PC-9 (cell line): ENCODE measurements around the gene NPHS1. TPM values are rescaled to one million over a fixed set of nuclear protein-coding genes. Genes with fewer than 3 reads are reported as not detected.

Experiments used
- BruUV-seq: library from RNA; stranded (reverse); fragments of 400-500 nt; replicated peaks from 2 replicates; lab custom pipeline; 2021; lab: Mats Ljungman, UMichigan
- CTCF ChIA-PET: fragments of 300-600 bp; sonication (Branson Sonifier 250); formaldehyde crosslinking; loops from one replicate; lab custom pipeline; 2022; ENCODE audit warnings: antibody characterized with exemption; lab: Charles Lee
- POLR2A ChIA-PET: fragments of 300-600 bp; sonication (Branson Sonifier 250); formaldehyde crosslinking; loops from one replicate; lab custom pipeline; 2022; ENCODE audit warnings: antibody characterized with exemption; ENCODE audit not compliant: unreplicated experiment; lab: Charles Lee
- DNase-seq, 2 experiments: peaks; one replicate each; pipeline versions ENCODE4 v3.0.0 to v3.0.0-alpha.2; 2015 to 2022; ENCODE audit warnings: mixed read lengths in 1 of 2
- H2AFZ ChIP-seq: fragments of 200-600 bp; sonication (generic); 2 replicates; pipeline ENCODE4 v1.8.1; 2017; ENCODE audit warnings: antibody characterized with exemption
- H3F3A ChIP-seq: fragments of 200-600 bp; sonication (generic); 2 replicates; pipeline ENCODE4 v1.8.1; 2017; ENCODE audit warnings: antibody characterized with exemption, mild to moderate bottlenecking, low read depth; ENCODE audit not compliant: insufficient read depth
- H3K27ac ChIP-seq: fragments of 200-600 bp; sonication (generic); 2 replicates; pipeline ENCODE4 v1.6.1; 2016; ENCODE audit warnings: mixed run types
- H3K27me3 ChIP-seq: fragments of 200-600 bp; sonication (generic); 2 replicates; pipeline ENCODE4 v1.6.1; 2016; ENCODE audit warnings: low read depth, mixed run types; ENCODE audit not compliant: insufficient read depth
- H3K36me3 ChIP-seq: fragments of 200-600 bp; sonication (generic); 2 replicates; pipeline ENCODE4 v1.6.1; 2016; ENCODE audit warnings: low read depth, mixed run types
- H3K4me1 ChIP-seq: fragments of 200-600 bp; sonication (generic); replicated peaks from 2 replicates; pipeline ENCODE4 v1.6.1; 2016; ENCODE audit warnings: mixed run types; ENCODE audit not compliant: insufficient read depth
- H3K4me2 ChIP-seq: fragments of 200-600 bp; sonication (generic); 2 replicates; pipeline ENCODE4 v1.6.1; 2017; ENCODE audit warnings: mixed run types
- H3K4me3 ChIP-seq: fragments of 200-600 bp; sonication (generic); 2 replicates; pipeline ENCODE4 v1.6.1; 2016; ENCODE audit warnings: mixed run types
- H3K79me2 ChIP-seq: fragments of 200-600 bp; sonication (generic); 2 replicates; pipeline ENCODE4 v1.6.1; 2017; ENCODE audit warnings: low read depth, mixed run types
- H3K9me2 ChIP-seq: fragments of 200-600 bp; sonication (generic); 2 replicates; pipeline ENCODE4 v1.8.1; 2017; ENCODE audit warnings: mild to moderate bottlenecking; ENCODE audit not compliant: insufficient read depth
- H3K9me3 ChIP-seq: fragments of 200-600 bp; sonication (generic); 2 replicates; pipeline ENCODE4 v1.8.1; 2016; ENCODE audit warnings: low read depth; ENCODE audit not compliant: insufficient read depth
- H4K20me1 ChIP-seq: fragments of 200-600 bp; sonication (generic); 2 replicates; pipeline ENCODE4 v1.8.1; 2017; ENCODE audit not compliant: insufficient read depth
- CTCF ChIP-seq: fragments of 200-600 bp; sonication (generic); conservative IDR thresholded peaks from 2 replicates; pipeline ENCODE4 v1.6.1; 2017; ENCODE audit warnings: mixed run types, antibody characterized with exemption, mild to moderate bottlenecking, moderate library complexity
- EZH2 ChIP-seq: fragments of 200-600 bp; sonication (generic); IDR thresholded peaks from 2 replicates; pipeline ENCODE4 v1.8.0; 2017; ENCODE audit warnings: antibody characterized with exemption, low read depth
- intact Hi-C: fragments of 100-400 bp; cut with micrococcal nuclease; formaldehyde crosslinking; loops from one replicate; pipeline ENCODE4 v1.10.0; 2022; ENCODE audit not compliant: unreplicated experiment
- total RNA-seq: library from RNA; stranded (reverse); gene quantifications from 2 replicates; pipeline ENCODE4 v1.2.3, GENCODE V29; 2021

The NPHS1 gene
- total RNA-seq, 1 experiment from 2014 or later, result not detected

GRCh38 chr19:35816846-35817245, 35.5 kb downstream of the NPHS1 start:
- CTCF ChIA-PET, result no interaction called here
- Histone ChIP-seq H2AFZ (no peak overlapping the region), H3K79me2 (no peaks in the 10 kb centered on the region), H3K27me3 (peaks cover 57% of the 10 kb centered on the region), H3K9me2 (no peaks in the 10 kb centered on the region), H3K27ac (no peak overlapping the region), H3K36me3 (no peaks in the 10 kb centered on the region), H3K9me3 (no peaks in the 10 kb centered on the region), H4K20me1 (no peaks in the 10 kb centered on the region), H3K4me3 (no peak overlapping the region), H3F3A (no peaks in the 10 kb centered on the region), H3K4me2 (no peak overlapping the region), H3K4me1 (no peaks in the 10 kb centered on the region)
- TF ChIP-seq EZH2 (no peak), CTCF (no peak)
- DNase-seq, result no peak
- intact Hi-C loops, result no loop called here
- POLR2A ChIA-PET, result no interaction called here
- no TSS peak for BruUV-seq

GRCh38 chr19:35816262-35816661, 36.0 kb downstream of the NPHS1 start:
- intact Hi-C loops, result no loop called here
- CTCF ChIA-PET, result no interaction called here
- no peak overlapping the region for H3K4me3 ChIP-seq
- no peak overlapping the region for H2AFZ ChIP-seq
- no peak for TF ChIP-seq EZH2
- no peak for TF ChIP-seq CTCF
- BruUV-seq, result no TSS peak
- H3K4me2 ChIP-seq, result no peak overlapping the region
- H3K4me1 ChIP-seq, result no peaks in the 10 kb centered on the region
- H3K36me3 ChIP-seq, result no peaks in the 10 kb centered on the region
- H3K27me3 ChIP-seq, result peaks cover 62% of the 10 kb centered on the region
- POLR2A ChIA-PET, result no interaction called here
- H3K9me2 ChIP-seq, result no peaks in the 10 kb centered on the region
- no peaks in the 10 kb centered on the region for H4K20me1 ChIP-seq
- no peaks in the 10 kb centered on the region for H3K9me3 ChIP-seq
- no peaks in the 10 kb centered on the region for H3K79me2 ChIP-seq
- H3K27ac ChIP-seq, result no peak overlapping the region
- no peak for DNase-seq
- no peaks in the 10 kb centered on the region for H3F3A ChIP-seq

- no peak for DNase-seq
- no peaks in the 10 kb centered on the region for H3K79me2 ChIP-seq
- POLR2A ChIA-PET, result no interaction called here
- BruUV-seq, result no TSS peak
- no peaks in the 10 kb centered on the region for H3K9me2 ChIP-seq
- H3K27me3 ChIP-seq, result peaks cover 70% of the 10 kb centered on the region
- TF ChIP-seq CTCF (no peak), EZH2 (no peak)
- H3F3A ChIP-seq, result no peaks in the 10 kb centered on the region
- CTCF ChIA-PET, result no interaction called here
- no peak overlapping the region for H3K27ac ChIP-seq
- no peaks in the 10 kb centered on the region for H3K36me3 ChIP-seq
- no peak overlapping the region for H2AFZ ChIP-seq
- intact Hi-C loops, result no loop called here
- no peaks in the 10 kb centered on the region for H3K4me1 ChIP-seq
- no peak overlapping the region for H3K4me3 ChIP-seq
- no peaks in the 10 kb centered on the region for H4K20me1 ChIP-seq
- no peaks in the 10 kb centered on the region for H3K9me3 ChIP-seq
- no peak overlapping the region for H3K4me2 ChIP-seq
Observed at GRCh38 chr19:35813043-35813890, 39.0 kb downstream of the NPHS1 start.
